ENCODE data around the gene CPPED1.

The CPPED1 gene

DNA sequence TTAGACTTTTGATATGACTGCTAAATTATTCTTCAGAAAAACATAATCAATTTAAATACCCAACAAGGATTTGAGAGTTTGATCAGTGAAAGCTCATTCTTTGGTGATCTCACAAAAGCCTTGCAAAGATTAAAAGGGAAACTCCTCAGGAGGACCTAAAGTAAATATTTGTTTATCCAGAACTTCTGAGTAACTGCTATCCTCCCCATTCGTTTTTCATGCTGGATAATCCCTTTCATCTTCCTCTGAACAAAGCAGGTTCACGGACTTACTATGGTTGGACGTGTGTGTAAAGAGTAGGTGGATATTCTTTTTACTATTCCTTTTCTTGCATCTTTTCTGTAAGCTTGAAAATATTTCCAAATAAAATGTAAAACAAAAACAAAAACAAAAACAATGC is 124.7 kb downstream of the CPPED1 start:
- FAIRE-seq: no peak

DNA sequence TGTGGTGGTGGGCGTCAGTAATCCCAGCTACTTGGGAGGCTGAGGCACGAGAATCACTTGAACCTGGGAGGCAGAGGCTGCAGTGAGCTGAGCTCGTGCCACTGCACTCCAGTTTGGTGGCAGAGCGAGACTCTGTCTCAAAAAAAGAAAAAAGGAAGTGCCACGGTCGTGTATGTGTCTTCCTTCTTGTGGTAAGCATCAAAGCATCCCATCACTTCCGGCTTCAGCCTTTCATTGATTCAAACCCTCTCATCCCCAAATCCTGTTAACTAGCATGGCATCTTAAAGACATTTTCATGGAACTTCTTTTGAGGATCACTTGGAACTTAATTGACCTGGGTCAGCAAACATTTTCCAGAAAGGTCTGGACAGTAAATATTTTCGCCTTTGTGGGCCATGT is 126.2 kb downstream of the CPPED1 start:
- FAIRE-seq: no peak

DNA sequence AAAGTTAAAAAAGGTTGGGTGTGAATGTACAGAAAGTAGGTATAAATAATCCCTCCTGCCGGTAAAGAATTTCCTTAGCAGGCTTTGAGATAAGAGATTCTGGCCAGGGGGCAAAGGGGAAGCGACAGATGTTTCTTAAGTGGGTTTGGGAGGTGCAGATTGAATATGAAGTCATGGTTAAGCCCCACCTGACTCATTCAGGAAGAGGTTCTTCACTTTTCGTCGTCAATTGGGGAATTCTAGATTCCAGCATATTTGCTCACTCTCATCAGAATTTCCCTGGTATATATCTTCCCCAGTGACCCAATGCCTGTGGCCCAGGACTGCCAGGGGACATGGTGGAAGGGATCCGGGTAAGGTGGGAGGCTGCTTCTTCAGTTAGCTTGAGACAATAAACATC is 127.8 kb downstream of the CPPED1 start:
- no peak for FAIRE-seq

DNA sequence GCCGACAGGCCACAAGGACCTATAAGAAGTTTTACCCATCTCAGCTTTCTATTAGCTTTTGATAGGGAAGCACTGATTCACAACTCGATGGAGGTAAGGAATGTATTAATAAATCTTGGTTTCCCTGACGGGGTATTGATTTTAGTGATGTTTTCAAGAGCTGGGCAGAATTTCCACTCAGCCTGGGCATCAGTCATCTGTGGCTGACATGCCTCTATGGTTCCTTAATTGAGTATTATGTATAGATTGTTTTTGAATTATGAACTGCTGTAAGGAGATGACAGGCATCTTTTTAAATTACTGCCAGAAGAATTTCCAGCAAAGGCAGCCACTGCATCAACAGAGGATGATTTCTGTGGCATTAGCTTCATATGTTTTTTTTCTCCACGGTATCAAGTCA is 128.6 kb downstream of the CPPED1 start:
- FAIRE-seq: no peak

DNA sequence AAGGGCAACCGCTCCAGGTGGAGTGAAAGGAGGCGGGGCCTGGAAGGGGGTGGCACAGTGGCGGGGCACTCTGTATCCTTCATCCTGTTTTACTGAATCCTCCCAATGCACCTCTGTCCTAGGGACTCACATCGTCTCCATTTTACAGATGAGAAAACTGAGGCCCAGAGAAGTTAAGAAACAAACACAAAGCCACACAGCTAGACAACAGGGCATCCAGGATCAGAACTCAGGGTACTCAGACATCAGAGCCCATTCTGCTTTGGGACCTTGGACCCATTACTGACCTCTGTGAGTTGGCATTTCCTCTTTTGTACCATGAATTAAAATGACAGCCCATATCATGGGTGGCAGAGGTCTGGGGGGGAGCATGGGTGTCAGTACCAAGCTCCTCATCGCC is 129.2 kb downstream of the CPPED1 start:
- no peak for FAIRE-seq

DNA sequence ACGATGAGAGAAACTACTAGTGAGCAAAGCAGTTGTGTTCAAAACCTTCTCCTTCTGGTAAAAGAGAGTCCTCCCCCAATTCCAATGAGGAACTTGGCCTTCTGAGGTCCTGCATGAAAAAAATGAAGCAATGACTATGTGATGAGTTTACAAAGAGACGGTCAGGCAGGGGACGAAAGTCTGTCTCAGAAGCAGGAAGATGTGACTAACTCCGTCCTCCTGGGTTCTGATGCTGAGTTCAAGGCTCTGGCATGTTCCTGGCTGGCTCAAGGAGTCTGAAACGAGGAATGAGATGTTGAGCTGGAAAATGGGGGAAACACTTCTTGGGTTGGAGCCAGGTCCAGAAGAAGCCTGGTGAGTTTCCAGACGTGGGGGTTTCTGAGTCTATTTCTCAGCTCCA is 129.6 kb downstream of the CPPED1 start:
- FAIRE-seq: no peak

DNA sequence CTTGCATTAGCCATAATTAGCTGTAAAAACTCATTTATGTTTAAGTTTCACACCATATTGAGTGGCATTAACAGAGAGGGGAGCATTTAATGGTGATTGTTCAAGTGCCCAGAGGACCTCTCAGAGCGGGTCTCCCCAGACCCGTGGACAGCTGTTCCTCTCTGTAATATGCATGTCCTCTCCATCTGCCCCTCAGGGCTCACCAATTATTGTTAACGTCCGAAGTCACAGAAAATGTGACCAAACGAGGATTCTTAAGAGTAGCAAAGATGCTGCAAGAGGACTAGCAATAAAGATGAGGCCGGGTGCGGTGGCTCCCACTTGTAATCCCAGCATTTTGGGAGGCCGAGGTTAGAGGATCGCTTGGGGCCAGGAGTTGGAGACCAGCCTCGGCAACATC is 130.2 kb downstream of the CPPED1 start:
- no peak for FAIRE-seq

DNA sequence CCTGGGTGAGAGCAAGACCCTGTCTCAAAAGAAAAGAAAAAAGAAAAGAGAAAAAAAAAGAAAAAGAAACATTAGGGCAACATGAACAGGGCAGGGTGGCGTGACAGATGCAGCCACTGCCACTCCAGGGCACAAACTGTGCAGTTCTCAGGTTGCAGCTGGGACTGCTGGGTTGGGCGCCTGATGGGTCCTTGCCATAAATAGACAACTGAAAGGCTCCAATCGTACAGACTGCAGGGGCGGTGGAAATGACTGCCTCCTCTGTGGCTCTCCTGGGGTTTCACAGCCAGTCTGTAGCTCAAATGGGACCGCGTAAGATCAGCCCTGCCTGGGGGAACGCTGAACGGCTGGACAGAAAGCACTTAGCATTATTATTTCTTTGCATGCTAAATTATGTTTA is 130.7 kb downstream of the CPPED1 start:
- no peak for FAIRE-seq

DNA sequence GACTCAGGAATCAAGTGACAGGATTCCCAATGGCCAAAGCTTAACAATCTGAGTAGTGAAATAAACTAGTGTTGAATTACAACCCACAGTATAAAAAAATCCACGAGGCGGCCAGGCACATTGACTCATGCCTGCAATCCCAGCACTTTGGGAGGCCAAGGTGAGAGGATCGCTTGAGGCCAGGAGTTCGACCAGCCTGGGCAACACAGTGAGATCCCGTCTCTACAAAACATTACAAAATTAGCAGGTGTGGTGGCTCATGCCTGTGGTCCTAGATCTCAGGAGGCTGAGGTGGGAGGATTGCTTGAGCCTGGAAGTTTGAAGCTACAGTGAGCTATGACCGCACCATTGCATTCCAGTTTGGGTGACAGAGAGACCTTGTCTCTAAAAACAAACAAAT is 133.8 kb downstream of the CPPED1 start:
- FAIRE-seq: no peak

DNA sequence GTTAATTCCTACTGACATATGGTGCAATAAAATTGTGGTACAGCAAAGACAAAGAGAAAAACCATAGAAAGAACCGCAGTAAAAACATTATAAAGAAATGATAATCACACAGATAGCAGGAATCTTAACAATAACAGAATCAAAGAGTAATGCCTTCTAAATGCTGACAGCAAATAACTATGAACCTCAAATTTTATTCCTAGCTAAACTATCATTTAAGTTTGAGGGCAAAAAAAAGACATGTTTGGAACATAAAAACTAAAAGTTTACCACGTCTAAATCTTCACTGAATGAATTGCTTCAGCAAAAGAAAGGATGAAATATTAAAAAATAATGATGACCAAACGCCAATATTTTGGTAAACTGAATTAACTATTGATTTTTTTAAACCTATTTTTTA is 135.8 kb downstream of the CPPED1 start:
- no peak for FAIRE-seq

DNA sequence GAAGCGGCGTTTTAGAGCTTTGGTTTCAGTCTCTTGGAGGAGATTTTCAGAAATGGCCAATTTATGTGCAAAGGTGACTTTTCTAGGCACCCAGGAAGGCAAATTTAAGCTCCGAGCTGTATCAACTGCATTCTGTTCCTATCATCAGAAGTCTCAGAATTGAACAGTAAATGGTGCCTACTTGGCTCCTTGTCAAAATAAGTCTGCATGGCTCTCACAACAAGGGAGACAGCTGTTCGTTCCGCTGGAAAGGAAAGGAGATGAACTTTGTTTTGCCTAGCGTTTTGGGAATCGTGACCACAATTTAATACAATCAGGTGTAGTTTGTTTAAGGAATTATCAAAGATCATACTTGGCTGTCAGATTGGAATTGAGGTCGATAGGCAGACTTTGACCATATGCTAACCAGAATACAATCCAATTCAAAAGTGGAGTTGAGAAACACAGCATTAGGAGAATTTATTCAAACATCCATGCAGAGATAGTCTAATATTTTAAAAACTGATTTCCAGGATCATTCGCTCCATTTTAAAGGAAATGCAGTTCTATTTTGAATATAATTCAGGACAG is 139.4 kb downstream of the CPPED1 start:
- no peak for FAIRE-seq

DNA sequence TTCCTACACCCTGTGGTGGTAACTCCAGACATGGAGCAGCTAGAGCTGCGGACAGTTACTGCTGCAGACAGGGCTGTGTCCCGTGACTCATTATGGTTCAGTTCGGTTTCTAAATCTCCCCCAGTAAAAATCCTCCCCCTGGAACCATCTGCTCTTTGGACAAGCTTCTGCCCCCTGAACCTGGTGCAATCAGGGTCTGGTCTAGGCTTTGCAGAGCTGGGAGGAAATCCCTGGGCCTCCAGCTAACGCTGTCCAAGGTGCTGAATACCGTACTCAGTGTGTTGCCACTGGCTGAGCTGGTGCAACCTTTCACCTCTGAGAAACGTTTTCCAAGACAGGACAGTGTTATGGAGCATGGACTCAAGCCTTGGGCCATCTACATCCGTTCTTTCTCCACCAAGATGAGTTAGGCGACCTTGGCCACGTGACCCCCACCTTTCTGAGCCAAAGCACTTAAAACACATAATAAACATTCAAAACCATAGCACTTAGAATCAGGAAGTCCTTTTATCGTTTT is 142.0 kb downstream of the CPPED1 start:
- no peak for FAIRE-seq

DNA sequence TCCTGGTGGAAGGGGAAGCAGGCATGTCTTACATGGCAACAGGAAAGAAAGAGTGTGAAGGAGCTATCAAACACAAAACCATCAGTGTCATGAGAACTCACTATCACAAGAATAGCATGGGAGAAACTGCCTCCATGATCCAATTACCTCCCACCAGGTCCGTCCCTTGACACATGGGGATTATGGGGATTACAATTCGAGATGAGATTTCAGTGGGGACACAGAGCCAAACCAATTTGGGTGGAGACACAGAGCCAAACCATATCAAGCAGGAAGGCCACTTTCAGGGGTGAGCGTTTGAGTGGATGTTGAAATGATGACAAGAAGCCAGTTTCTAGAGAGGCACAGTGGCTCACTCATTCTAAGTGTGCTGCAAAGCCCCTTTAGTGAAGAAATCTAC is 143.8 kb downstream of the CPPED1 start:
- FAIRE-seq: no peak

DNA sequence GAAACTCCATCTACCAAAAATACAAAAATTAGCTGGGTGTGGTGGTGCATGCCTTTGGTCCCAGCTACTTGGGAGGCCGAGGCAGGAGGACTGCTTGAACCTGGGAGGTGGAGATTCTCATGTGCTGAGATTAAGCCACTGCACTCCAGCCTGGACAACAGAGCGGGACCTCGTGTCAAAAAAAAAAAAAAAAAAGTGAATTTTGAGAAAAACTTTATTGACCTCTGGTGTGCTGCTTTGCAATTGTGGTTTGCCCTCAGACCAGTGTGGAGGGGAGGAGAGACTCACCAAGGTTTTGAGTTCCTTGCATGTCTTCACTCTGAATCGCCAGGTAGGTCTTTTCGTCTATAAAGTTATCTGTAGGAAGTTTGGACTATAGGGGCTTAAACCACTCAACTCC is 145.2 kb downstream of the CPPED1 start:
- no peak for FAIRE-seq

DNA sequence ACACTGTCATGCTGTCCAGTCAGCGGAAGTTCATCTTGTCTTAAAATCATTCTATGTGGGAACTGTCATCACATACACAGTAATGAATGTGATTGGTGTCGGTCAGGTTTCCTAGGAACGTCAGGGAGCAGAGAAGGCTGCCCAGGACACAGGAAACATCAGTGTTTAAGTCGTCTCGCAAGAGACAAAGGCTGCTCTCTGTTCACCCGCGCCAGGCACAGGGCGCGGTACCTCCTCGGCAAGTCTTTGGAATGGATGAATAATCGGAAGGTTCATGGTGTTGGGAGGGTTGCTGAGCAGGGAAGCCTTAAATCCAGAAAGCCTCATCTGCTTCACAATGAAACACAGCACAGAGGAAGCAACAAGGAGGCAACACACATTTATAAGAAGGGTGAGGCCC is 148.2 kb downstream of the CPPED1 start:
- no peak for FAIRE-seq

DNA sequence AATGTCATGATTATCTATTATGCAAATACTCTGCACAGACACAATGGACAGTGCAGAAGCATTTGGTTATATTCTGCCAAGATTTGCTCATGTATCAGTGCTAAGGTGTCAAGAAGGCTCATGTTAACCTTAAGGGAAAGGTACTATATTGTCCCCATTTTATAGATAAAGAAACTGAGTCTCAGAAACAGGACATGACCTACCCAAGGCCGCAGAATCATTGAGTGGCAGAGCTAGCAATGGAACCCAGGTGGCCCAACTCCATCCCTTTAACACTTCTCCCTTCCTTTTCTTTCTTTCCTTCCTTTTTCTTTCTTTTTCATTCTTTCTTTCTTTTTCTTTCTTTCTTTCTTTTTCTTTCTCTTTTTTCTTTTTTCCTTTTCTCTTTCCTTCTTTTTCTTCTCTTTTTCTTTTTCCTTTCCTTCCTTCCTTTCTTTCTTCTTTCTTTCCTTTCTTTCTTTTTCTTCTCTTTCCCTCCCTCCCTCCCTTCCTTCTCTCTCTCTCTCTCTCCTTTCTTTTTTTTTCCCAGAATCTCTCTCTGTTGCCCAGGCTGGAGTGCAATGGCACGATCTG is 149.8 kb downstream of the CPPED1 start:
- no peak for FAIRE-seq

DNA sequence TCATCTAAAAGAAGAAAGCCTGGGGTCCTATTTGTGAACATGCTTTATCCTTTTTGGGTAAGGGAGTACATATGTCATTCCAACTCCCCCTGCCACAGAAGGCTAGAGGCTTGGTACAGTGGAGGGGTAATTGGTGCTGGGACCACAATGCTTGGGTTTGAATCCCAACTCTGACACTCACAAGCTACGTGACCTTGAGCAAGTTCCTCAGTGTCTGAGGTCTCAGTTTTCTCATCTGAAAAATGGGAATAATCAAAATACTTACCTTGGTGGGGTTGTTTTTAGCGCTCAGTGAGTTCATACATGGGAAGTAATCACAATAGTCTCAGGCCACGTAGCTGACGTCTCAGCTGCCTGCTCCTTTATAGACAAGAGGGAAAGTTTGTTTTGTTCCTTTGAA is 150.8 kb downstream of the CPPED1 start:
- no peak for FAIRE-seq

DNA sequence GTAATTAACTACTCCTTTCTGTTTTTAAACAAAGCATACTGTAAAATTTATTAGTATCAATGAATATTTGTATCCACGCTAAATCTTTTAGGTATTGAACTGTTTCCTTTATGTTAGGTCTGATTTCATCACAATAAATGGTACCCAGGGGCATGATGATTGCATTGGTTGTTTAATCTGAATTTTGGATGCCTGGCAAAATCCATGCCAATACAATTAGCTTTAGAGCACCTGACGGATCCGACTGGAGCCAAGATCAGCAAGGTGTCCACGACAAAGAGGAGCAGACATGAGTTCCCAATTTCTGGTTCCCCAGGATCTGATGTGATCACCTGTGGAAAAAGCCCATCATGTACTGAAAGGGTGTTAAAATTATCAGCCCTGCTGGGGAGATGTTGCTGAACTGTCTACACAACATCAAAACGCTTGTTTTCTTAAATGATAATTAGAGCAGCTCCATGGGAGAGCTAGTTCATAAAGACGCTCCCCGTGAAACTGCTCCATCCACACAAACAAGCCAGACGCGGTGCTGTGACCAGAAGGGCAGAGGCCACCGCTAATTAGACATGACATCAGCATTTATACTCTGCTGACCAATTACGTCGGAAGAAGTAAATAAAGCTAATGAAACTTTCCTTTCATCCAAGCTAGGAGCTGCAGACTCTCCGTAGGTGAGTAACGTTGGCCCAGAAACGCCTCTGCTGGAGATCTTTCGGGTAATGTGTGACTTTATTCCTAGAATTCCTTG is 151.7 kb downstream of the CPPED1 start:
- no peak for FAIRE-seq

DNA sequence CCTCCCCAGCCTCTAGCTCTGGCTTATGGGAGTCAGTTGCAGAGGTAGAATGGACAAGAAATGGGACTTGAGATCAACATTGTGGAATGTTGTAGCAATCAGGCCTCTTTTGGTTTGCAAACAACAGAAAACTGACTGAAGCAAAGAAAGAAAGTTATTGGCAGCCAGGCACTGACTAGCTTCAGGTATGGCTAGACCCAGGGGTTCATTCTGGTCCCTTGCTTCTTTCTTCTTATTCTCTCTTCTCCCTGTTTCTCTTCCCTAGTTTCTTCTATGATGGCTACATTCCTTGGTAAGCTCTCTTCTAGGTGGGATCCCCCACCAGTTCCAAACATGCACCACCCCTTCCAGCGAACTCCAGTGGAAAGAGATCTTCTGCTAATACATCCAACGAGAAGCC is 154.3 kb downstream of the CPPED1 start:
- FAIRE-seq: no peak

DNA sequence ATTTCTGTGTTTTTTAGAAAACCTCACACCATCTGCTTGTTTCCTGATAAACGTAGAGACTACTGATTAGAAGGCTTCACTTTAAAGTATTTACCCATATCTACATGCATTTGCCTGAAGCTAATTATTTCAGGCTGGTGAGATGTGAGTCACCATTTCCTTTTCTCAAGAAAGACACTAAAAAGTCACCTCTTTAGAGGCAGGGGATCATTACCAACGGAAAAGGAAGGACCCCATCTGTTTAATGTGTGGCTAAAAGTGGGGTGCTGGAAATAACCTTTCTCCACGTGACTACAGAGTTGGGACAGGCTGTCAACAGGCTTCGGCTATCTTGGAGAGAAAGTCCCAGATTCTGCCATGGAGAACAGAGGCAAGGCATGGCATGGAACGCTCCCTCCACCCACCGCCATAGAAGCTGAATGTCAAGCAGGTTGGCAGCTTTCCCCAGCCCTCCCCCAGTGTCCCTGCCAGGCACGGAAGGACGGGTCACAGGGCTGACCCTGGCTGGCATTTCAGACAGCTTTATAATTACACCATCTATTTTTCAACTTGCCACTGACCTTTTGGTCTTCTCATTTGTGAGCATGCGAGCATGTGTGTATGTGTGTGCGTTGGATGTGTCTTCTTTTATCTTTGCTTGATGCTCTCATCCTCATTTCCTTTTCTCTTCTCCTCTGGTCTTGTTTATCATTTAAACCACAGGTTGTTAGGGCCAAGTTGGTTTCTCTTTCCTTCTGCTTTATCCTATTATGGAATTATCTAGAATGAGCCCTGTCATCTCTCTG is 157.0 kb downstream of the CPPED1 start:
- FAIRE-seq: no peak

DNA sequence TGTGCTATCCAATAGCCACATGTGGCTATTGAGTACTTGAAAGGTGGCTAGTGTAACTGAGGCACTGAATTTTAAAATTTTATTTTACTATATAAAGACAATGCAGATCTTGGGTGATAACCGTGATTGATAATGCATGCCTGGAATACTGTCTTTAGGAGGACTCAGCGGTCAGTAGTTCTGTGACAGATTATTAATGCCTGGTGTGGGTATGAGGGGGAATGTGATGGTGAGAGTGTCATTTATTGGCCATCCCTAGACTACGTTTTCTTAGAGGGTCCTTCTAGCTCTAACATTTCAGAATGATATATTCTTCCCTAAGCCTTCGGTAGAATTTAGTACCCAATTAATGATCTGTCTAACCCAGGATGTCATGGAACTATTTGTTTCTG is 157.6 kb downstream of the CPPED1 start:
- no peak for FAIRE-seq

DNA sequence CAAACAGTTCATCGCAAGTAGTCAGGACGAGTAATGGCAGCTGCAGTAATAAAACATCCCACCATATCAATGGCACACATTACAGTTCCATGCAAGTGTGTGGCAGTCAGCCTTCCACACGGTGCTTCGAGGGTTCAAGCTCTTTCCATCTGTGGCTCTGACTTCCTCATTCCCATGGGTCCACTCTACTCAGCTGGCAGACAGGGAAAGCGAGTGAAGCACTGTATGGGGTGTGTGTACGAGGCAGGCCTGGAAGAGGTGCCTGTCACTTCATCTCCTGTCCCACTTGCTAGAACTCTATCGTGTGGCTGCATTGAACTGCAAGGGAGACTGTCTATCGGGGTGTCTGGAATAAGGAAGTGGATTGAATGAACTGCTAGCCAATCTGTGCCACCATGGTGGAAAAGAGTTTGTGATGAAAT is 160.6 kb downstream of the CPPED1 start:
- no peak for FAIRE-seq

DNA sequence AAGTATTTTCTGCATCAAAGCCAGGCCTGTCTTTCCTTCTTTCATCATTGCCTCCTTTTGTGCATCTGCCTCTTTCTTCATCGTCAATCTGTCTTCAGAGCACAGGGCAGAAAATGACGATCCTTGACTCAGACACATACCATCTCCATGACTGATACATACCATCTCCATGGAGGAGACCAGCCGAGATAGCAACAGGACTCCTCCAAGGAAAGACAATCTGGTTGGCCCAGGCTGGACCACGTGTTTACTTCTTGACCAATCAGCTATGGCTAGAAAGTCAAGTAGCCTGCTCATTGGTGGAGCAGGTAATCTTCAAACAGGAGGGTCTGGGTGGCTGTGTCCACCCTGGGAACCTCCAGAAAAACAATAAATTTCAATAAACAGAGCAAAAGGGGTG is 164.6 kb downstream of the CPPED1 start:
- no peak for FAIRE-seq

DNA sequence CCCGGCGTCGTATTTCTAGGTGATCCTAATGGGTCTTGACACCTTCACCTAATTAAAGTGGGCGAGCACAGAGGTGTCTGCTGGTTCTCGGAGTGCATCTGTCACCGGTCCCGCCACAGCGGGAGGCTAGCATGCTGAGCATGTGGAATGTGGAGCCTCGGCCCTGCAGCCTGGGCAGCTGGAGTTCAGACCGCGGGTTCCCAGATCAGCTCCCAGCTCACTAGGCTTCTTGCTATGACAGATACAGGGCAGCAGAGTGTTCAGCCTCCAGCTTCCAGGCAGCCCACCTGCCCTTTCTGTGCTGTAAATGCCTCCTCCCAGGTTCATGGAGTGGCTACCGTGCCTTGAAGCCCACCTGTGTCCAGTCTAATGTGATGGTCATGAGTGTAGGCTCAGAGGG is 166.7 kb downstream of the CPPED1 start:
- FAIRE-seq: no peak

Measured in TTC549 (cell line).